Lower lobe of right lung (tissue), 1 donor: Measurements from ENCODE around the gene EIF3F. TPM values are rescaled to one million over a fixed set of nuclear protein-coding genes. Genes with fewer than 3 reads are reported as not detected.

Source experiments
- total RNA-seq: library from RNA; stranded (reverse); fragmentation: NEBNext Ultra II Directional; extraction: Animal tissue kit (Norgen Biotek cat#: 25700); gene quantifications from one replicate; pipeline ENCODE4 v1.2.1, GENCODE V29; 2021
- donor health status: DM: no; HTN: yes; CAD: no; lungs with severe emphysema.

Gene EIF3F
- total RNA-seq, 1 donor from 2014 or later: 201 TPM

Other genes with a start within 250 kb of the EIF3F start
- gene OR5P2, start 190.4 kb upstream of the EIF3F start, total RNA-seq: 2.2 TPM
- gene OR5P3, start 156.5 kb upstream of the EIF3F start, total RNA-seq: 2.5 TPM
- not detected for gene OR10A6, start 56.1 kb upstream of the EIF3F start, total RNA-seq
- not detected for gene OR10A3, start 45.6 kb upstream of the EIF3F start, total RNA-seq
- not detected for gene NLRP10, start 21.9 kb upstream of the EIF3F start, total RNA-seq
- 5.2 TPM for gene TUB, start 93.9 kb downstream of the EIF3F start, total RNA-seq
- gene RIC3, start 181.7 kb downstream of the EIF3F start, total RNA-seq: 12.7 TPM